ENCODE results near the gene STYXL1. TPM values are rescaled to one million over a fixed set of nuclear protein-coding genes. Genes with fewer than 3 reads are reported as not detected.

STYXL1 gene
- polyA plus RNA-seq, 4 donors: 37.1 to 58.3 (median 48.0) TPM

DNA sequence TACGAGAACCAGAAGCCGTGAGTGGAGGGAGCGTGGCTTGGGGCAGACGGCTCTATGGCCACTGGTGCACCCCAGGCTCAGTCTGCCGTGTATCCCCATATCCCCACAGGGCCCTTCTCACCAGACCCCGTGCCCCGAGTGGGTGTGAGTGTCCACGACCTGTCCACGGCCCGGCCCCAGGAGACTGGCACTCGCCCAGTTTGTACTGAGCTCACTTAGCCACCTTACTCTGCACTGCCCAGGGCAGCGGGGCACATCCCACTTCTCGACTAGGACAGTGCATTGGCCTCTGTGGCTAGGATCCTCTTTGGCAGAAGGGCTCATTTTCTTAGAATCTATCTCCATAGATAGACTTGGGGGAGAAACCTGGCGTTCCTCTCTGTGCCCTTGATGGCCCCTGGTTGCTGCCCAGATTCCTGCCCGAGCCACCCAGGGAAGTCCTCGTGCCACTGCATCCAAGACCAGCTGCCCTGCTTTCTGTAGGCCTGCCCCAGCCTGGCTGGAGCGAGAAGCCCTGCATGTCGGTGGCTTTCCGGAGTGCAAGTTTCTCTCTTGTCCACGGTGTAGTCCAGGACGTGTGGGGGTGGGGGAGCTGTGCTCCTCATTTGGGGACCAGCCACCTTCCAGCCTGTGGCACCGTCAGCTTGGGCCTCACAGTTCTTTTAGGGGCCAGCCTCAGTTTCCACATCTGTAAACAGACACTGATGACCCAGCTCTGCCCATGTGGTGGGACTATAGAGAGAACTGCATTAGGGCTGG is 65.3 kb downstream of the STYXL1 start:
- no peak for DNase-seq (ENCODE audit: low read depth in 4 of 4, low spot score in 3 of 4)

DNA sequence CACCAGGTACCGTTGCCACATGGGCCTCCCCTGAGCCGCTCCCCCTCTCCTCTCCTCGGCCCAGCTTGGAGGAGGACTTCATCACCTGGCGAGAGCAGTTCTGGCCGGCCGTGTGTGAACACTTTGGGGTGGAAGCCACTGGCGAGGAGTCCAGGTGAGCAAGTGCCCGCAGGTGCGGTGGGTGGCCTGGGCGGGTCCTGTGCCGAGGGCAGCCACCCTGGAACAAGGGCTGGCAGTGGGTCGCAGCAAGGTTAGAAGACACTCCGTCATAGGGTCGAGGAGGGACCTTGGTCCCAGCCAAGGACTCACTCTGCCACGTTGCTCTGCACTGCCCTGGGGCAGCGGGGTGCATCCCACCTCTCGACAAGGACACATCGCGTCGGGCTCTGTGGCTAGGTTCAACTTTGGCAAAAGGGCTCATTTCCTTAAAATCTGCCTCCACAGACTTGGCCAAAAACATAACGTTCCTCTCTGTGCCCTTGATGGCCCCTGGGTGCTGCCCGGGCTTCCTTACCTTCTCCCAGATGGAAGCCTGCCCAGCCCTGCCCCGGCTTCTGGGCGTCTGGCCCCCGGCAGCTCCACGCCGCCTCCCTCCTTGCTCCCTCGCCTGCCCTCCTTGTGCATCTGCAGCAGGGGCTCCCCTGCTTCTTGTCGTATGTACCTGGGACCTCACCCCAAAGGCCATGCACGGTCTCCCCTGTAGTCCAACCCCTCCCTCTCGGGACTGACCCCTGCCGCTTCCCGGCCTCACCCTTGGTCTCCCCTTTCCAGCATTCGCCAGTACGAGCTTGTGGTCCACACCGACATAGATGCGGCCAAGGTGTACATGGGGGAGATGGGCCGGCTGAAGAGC is 66.1 kb downstream of the STYXL1 start:
- DNase-seq (ENCODE audit: low read depth in 4 of 4, low spot score in 3 of 4): no peak

DNA sequence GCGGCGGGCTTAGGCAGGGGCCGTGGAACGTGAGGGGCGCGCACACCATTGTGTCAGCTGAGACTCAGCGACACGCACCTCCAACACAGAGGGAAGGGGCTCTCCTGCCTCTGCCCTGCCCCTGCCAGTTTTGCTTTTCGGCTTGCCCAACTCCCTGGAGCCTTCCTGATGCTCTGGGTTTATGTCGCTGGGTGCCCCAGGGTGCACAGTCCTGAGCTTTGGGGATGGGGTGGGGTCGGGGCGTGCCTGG is 66.7 kb downstream of the STYXL1 start:
- DNase-seq (ENCODE audit: low read depth in 4 of 4, low spot score in 3 of 4): no peak

DNA sequence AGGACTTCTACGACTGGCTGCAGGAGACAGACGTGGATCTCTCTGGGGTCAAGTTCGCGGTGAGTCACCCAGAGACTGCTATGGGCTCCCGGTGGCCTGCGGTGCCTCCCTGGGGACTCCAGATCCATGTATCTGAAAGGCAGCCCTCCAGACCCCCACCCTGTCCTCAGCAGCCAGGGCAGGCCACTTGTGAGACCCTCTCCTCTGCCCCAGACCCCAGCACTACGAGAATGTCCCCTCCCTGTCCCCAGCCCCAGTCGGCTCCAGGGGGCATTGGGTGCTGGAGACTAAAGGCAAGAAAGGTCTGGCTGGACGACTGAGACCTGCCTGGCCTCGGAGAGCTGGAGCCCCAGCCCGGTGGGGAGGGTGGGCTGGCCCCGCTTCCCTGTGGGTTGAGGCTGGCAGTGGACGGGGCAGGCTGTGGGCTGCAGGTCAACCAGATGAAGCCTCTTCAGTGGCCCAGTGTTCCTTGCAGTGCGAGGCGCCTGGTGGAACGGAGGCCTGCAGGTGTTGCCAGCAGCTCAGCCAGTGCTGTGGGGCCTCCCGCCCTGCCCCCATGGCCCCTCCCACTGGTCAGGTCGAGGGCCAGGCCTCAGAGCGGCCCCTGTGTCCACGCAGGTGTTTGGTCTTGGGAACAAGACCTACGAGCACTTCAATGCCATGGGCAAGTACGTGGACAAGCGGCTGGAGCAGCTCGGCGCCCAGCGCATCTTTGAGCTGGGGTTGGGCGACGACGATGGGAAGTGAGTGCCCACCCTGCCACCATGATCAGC is 67.2 kb downstream of the STYXL1 start:
- DNase-seq (ENCODE audit: low read depth in 4 of 4, low spot score in 3 of 4): no peak

DNA sequence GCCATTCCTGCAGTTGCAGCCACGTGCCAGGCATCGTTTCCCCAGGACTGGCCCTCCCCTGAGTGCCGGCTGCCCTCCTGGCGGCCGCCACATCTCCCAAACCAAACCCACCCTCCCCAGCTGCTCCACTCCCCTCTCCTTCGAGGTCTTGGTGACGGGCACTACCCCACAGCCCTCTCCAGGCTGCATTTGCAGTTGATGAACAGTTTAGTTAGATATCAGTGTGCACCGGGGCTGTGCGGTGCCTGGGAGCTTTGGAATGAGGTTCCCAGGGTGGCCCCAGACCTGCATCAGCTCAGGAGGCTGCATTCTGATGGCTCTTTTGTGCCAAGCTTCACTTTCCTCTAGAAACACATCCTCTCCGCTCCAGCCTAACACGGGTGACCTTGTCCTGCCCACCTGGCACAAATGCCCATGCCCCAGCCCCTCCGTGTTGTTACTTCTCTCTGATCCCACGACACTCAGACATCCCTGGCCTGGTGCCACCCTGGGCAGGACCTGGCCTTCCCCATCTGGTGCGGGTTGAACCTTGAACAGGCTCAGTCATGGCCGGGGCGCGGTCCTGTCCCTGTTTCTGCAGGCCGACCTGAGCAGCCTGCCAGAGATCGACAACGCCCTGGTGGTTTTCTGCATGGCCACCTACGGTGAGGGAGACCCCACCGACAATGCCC is 67.9 kb downstream of the STYXL1 start:
- DNase-seq (ENCODE audit: low read depth in 4 of 4, low spot score in 3 of 4): no peak

DNA sequence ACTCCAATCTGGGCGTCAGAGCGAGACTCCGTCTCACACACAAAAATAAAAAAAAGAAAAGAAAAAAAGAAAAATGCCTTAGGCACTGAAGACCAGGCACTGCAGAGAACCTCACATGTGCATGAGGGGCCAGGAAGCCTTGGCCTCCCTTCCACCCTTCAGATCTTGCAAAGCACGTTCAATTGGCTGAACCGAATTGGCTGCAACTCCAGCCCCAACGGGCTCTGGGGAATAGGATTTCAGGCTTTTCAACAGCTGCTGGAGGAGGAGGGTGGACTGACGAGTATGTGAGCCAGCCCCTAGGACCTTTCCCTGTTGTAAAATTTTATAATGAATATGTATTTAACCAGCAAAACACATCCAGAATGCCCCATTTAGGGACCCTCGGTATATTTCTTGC is 70.1 kb downstream of the STYXL1 start:
- no peak for DNase-seq (ENCODE audit: low read depth in 4 of 4, low spot score in 3 of 4)

DNA sequence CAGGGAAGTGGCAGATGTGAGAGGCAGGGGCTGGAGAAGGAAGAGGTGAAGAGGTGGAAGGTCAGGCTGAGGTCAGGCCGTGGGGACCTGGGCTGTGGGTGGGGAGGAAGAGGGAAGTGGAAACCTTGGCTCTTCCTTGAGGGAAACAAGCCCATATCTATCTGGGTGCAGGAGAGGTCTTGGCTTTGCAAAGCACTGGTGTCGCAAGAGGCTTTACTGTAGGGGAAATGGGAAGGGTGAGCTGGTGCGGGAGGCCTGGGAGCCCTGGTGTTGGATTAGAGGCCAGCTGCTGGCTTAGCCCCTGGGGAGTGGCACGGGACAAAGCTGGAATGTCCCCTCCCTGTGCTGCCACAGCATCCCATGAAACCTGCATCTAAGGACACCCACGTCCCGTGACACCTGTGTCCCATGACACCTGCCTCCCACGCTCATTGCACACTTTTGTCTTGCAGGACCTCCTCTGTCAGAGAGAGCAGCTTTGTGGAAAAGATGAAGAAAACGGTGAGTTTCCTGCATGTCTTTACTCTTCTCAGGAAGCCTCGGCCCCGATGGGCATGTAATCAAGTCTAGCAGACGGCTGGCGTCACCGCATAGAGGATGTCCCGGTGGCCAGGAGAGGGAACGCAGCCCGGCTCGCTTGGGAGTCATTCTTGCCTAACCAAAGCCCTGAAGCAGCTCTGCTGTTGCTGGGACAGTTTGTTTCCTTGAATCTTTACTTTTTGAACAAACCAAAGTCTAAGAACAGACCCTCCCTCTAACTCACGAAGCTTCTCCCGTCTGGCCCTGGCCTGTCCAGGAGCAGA is 75.6 kb downstream of the STYXL1 start:
- no peak for DNase-seq (ENCODE audit: low read depth in 4 of 4, low spot score in 3 of 4)

DNA sequence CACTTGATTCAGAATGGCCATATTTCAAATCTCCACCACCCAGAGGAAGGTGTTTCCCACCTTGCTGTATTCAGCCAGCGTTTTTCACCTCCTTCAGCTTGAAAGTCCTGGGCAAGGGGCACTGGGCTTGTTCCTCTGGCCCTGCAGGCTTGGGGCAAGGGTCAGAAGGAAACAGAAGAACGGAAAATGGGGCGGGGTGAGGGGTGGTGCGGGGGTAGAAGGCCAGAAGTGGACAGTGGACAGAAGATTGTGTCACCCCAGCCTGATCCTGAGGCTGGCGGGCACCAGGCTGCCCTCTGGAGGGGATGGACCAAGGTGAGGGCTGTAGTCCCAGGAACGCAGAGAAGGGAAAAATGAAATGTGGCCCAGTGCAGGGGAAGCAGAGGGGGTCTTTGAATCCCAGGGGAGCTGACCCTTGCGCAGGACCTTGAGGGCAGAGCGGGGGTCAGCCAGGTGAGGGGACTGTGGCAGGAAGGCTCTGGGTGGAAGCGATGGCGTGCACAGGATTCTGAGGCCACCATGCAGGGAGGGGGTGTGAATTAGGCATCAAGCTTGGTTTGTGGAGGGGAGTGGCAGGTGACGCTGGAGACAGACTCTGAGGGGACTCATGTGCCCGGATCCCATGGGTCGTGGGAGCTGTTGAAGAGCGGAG is 76.4 kb downstream of the STYXL1 start:
- no peak for DNase-seq (ENCODE audit: low read depth in 4 of 4, low spot score in 3 of 4)

DNA sequence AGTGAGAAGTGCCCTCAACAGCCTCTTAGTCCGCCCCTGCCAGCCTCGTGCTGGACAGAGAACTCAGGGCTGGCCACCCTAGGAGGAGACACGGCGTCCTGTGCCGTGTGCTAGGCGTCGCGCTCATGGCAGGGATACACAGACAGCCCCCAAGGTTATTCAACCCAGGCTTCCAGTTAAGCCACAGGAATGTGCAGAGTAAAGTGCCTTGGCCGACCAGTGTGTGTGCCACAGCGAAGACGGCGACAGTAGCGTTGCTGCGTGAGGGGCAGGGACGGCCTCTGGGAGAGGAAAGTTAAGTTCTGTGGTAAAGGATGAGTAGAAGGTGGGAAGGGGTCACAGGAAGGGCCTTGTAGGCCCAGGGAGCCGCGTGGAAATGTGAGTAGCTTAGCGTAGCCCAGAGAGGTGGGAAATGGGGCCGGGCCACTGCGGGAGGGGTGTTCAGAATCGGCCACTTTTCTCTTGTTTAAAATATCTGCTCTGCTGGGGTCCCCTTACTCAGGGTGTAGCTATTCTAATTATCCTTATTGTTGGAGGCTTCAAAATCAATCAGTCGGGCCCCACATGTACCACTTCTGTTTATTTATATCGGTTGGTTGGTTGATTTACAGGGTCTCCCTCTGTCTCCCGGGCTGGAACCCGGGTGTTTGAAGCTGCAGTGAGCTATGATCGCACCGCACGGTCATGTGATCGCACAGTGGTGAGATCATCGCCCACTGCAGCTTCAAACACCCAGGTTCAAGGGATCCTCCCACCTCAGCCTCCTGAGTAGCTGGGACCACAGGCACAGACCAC is 77.9 kb downstream of the STYXL1 start:
- no peak for DNase-seq (ENCODE audit: low read depth in 4 of 4, low spot score in 3 of 4)

DNA sequence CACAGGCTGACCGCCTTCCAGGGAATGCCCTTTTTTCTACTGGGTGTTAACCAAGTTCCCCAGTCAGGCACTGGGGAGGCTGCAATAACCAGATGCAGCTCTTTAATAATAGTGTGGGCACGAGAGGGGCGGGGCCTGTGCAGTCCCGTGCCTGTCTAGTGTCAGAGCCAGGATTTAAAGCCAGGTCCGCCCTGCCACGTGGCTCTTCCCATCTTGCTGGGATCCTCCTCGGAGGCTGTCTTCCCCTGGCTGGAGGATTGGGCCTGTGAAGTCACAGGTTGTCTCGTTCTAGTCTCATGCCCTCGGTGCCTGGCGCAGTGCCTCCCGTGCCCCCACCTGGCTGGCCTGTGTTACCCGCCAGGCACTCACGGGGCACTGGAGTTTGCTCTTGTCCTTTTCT is 78.6 kb downstream of the STYXL1 start:
- no peak for DNase-seq (ENCODE audit: low read depth in 4 of 4, low spot score in 3 of 4)

DNA sequence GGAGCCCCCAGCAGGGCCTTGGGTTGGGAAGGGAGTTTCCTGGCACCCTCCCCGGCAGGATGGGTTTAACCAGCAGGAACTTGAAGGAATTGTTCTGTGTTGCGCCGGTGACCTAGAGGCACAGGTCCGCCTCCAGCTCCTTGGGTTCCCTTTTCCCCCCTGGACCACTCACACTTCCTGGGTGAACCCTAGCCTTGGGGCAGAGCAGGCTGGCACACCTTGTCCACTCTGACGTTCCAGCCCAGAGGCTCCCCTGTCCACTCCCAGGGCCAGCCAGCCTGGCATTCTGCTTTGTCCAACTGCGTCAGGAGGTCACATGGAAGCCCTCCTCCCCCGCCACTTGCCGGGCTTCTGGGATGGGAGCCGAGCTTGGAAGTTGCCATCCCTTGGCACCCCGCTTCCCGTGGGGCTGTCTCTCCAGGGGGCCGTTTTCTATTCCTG is 79.2 kb downstream of the STYXL1 start:
- no peak for DNase-seq (ENCODE audit: low read depth in 4 of 4, low spot score in 3 of 4)

DNA sequence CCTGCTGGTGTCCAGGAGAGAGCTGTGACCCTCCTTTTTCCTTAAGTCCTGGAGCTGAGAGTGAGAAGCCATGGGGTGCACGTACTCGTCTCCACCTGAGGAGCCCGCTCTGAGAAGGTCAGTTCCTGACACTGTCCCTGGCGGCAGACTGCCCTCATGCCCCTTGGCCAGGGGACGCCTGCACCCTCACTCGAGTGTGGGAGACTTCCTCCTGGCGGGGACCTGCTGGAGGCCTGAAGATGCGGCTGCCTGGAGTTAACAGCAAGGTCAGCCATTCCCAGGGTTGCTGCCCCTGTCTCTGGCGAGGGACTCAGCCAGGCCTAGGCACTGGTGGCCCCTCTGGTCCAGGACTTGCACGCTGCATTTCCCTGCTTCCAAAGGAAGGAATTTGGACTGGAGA is 79.8 kb downstream of the STYXL1 start:
- DNase-seq (ENCODE audit: low read depth in 4 of 4, low spot score in 3 of 4): no peak

DNA sequence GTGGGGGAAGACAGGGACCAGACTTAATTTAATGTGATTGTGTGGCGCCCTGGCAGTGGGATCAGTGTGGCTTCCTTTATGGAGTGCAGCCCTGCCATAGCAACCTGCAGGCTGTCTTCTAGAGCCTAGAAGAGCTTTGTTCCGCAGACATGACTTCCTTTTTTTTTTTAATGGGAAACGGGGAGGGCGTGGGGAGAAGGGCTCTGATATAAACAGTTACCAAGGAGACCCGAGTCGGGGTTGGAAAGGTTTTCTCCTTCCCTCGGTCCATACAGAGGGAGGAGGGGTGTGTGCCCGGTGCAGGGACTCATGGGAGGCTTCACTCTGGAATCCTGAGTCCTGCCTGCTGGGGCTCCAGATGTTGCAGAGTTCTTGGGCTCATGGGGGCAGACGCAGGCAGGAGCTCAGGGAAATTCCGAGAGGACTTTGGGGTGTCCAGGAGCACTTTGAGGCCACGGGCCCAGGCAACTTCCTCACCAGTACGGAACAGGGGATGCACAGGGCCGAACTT is 80.3 kb downstream of the STYXL1 start:
- DNase-seq (ENCODE audit: low read depth in 4 of 4, low spot score in 3 of 4): peak in 2 of 4 donors; percentile 62

DNA sequence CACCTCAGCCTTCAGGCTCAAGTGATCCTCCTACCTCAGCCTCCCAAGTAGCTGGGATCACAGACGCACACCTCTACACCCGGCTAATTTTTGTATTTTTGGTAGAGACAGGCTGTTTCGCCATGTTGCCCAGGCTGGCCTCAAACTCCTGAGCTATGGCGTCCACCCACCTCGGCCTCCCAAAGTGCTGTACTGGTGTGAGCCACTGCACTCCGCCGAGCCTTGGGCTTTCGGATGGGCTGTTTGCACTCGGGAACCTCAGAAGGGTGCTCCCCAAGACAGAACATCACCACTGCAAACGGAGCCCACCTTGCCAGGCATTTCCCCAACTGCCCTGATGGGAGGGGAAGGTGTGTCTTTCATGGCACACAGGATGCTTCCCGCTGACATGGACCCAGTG is 80.7 kb downstream of the STYXL1 start:
- no peak for DNase-seq (ENCODE audit: low read depth in 4 of 4, low spot score in 3 of 4)

DNA sequence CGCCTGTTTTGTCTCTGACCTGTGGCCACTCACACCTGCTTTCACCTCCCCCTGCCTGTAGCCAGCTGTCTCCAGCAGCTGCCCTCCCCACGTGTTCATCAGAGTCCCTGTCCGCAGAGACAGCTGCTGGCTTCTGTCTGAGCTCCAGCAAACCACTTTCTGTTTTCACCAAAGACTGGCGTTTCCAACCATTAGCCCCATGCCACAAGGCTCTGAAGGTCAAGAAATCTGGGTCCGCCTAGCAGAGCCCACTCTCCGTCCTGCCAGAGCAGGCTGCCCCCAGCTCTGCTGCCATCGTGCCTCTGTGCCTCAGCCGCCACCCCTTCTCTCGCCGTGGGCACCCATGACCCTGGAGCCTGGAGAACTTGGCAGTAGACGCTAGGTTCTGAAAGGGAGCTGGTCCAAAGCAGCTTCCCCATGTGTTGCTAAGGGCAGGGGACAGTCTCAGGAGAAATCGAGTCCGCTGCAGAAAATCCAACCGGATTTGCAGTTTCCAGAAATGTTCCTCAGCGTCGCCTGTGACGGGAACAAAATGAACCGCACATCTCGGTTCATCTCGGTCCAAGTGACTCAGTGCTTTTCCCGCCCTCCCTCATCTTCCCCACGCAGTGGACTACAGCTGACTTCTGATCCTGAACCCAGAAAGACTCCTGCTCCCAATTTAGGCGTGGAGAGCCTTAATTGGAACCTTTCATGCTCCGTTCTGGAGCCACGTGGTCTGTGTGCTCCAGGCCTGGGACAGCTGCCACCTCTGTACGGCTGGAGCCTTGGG is 81.4 kb downstream of the STYXL1 start:
- DNase-seq (ENCODE audit: low read depth in 4 of 4, low spot score in 3 of 4): no peak

DNA sequence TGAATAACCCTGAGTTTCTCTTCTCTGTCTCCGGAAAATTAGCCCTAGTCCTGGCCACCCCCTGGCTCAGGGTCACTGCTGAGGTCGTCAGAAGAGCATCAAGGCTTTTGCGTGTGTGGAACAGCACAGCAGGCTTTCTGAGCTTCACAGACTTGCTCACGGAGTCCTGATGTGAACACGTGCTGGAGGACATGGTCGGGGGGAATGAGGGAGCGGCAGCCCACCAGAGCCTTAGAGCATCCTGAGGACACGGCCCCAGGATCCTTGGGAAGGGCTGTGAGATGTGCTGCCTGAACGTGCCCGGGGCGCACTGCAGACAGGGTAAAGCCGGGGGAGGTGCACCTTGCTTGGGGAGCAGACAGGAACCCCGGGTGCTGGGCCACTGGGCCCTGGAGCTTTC is 82.2 kb downstream of the STYXL1 start:
- no peak for DNase-seq (ENCODE audit: low read depth in 4 of 4, low spot score in 3 of 4)

DNA sequence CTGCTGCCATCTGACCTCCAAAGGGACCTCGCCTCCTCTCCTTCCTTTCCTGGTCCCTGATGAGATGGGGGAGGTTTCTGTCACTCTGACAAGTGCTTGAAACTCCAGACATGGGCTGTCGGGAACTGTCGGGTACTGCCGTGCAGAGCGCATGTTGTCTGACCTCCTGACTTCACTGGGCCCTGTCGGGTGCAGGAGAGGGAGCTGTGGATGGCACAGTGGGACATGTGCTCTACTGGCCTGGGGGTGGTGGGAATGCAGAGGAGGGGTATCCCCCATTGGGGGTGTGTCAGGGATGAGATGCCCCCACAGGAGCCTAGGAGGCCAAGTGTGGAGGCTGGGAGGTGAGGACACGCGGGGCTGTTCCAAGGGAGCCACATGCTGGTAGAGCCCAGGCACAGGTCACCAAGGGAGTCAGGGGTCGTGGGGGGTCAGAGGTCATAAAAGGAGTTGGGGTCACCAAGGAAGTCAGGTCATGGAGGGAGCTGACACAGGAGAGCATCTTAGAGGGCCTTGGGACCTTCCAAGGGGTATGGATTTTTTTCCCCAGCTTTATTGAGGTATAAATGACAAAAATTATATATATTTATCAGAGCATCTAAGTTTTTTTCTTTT is 84.3 kb downstream of the STYXL1 start:
- DNase-seq (ENCODE audit: low read depth in 4 of 4, low spot score in 3 of 4): no peak

All from right renal pelvis (tissue), 4 donors.